ENCODE measurements around the gene BCL3. TPM values are rescaled to one million over a fixed set of nuclear protein-coding genes. Genes with fewer than 3 reads are reported as not detected.

Gene BCL3
- total RNA-seq, 1 experiment from 2014 or later, result 37.9 TPM

DNA sequence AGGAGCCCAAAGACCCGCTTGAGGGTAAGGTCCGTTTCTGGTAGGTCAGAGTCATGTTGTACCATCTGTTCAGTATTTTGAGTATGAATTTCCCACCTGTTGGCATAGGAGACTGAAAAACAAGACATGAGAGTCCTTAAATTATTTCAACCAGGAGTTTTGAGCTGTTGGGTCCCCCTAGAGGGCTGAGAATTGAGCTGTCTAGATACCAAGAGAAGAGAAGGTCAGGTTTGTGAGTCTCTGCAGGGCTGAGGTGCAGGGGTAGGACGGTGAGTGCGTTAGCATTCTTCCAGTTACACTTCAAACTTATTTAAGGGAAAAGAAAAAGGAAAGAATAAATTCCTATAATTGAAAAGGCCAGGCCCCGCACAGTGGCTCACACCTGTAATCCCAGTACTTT is 34.2 kb downstream of the BCL3 start:
- Histone ChIP-seq H3K36me3 (ENCODE audit: control insufficient read depth in 1 of 2, insufficient read depth in 2 of 2, low read length in 2 of 2) (peaks cover 9 to 18% of the 10 kb centered on the region in 2 experiments; a peak in 2 of 4 replicates), H3K27ac (ENCODE audit: low read depth, low read length) (peak overlapping the region; percentile 1; the same call in 1 of the 2 replicates), H2AFZ (ENCODE audit: low read depth, low read length, poor library complexity, severe bottlenecking) (no peak overlapping the region), H3K4me3 (replicated peaks in 1 of 2; ENCODE audit: low read depth in 1 of 2, low read length in 2 of 2) (no peak overlapping the region), H3K4me2 (ENCODE audit: low read length) (no peak overlapping the region), H3K9ac (ENCODE audit: low read length) (no peak overlapping the region), H3K9me3 (ENCODE audit: control insufficient read depth in 1 of 2, insufficient read depth in 1 of 2, low read depth in 1 of 2, low read length in 2 of 2) (no peaks in the 10 kb centered on the region), H3K9me2 (ENCODE audit: insufficient read depth) (no peaks in the 10 kb centered on the region), H4K20me1 (ENCODE audit: insufficient read depth) (no peaks in the 10 kb centered on the region), H3K79me2 (ENCODE audit: insufficient read depth, low read length) (peaks cover 39% of the 10 kb centered on the region), H3K4me1 (ENCODE audit: control insufficient read depth in 1 of 2, insufficient read depth in 2 of 2, low read length in 2 of 2) (peaks cover 7 to 21% of the 10 kb centered on the region in 2 experiments), H3K27me3 (ENCODE audit: insufficient read depth, low read length) (no peaks in the 10 kb centered on the region)
- CTCF ChIA-PET, result interaction anchor here (1.0 to 1.6 kb wide), 4 partner anchors 10 to 212 kb away, joined by 3 to 5 read pairs (median 4); no protein-coding TSS in a partner anchor
- intact Hi-C loops (cut with micrococcal nuclease), result no loop called here
- RAD21 ChIA-PET (ENCODE audit: low non-redundant PET in 1 of 2, low total read pairs in 2 of 2, uncharacterized antibody in 2 of 2, unreplicated experiment in 2 of 2), result no interaction called here
- DNase-seq (ENCODE audit: low read depth, low spot score), result no peak
- no peak for ATAC-seq
- TF ChIP-seq, protein P1, sequence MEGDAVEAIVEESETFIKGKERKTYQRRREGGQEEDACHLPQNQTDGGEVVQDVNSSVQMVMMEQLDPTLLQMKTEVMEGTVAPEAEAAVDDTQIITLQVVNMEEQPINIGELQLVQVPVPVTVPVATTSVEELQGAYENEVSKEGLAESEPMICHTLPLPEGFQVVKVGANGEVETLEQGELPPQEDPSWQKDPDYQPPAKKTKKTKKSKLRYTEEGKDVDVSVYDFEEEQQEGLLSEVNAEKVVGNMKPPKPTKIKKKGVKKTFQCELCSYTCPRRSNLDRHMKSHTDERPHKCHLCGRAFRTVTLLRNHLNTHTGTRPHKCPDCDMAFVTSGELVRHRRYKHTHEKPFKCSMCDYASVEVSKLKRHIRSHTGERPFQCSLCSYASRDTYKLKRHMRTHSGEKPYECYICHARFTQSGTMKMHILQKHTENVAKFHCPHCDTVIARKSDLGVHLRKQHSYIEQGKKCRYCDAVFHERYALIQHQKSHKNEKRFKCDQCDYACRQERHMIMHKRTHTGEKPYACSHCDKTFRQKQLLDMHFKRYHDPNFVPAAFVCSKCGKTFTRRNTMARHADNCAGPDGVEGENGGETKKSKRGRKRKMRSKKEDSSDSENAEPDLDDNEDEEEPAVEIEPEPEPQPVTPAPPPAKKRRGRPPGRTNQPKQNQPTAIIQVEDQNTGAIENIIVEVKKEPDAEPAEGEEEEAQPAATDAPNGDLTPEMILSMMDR (IDR thresholded peaks at IDR 0.05 in 2 of 3, conservative IDR thresholded peaks at IDR 0.05 in 1 of 3; ENCODE audit: borderline replicate concordance in 1 of 3, insufficient read depth in 1 of 3, low read depth in 2 of 3, low read length in 2 of 3), result 0 out of 6 replicates have a peak, but pooled peaks of 2 of the 3 experiments have one; percentile 17 to 19
- TF ChIP-seq FOSL1 (IDR thresholded peaks at IDR 0.05; ENCODE audit: low read depth) (no peak), EZH2phosphoT487 (IDR thresholded peaks at IDR 0.05; ENCODE audit: borderline replicate concordance) (no peak), YY1 (IDR thresholded peaks at IDR 0.05; ENCODE audit: extremely low read depth, insufficient replicate concordance, low read depth, low read length) (no peak)
- TF ChIP-seq, protein P2, sequence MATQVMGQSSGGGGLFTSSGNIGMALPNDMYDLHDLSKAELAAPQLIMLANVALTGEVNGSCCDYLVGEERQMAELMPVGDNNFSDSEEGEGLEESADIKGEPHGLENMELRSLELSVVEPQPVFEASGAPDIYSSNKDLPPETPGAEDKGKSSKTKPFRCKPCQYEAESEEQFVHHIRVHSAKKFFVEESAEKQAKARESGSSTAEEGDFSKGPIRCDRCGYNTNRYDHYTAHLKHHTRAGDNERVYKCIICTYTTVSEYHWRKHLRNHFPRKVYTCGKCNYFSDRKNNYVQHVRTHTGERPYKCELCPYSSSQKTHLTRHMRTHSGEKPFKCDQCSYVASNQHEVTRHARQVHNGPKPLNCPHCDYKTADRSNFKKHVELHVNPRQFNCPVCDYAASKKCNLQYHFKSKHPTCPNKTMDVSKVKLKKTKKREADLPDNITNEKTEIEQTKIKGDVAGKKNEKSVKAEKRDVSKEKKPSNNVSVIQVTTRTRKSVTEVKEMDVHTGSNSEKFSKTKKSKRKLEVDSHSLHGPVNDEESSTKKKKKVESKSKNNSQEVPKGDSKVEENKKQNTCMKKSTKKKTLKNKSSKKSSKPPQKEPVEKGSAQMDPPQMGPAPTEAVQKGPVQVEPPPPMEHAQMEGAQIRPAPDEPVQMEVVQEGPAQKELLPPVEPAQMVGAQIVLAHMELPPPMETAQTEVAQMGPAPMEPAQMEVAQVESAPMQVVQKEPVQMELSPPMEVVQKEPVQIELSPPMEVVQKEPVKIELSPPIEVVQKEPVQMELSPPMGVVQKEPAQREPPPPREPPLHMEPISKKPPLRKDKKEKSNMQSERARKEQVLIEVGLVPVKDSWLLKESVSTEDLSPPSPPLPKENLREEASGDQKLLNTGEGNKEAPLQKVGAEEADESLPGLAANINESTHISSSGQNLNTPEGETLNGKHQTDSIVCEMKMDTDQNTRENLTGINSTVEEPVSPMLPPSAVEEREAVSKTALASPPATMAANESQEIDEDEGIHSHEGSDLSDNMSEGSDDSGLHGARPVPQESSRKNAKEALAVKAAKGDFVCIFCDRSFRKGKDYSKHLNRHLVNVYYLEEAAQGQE (IDR thresholded peaks at IDR 0.05; ENCODE audit: low read depth), result no peak
- TF ChIP-seq, protein P3, sequence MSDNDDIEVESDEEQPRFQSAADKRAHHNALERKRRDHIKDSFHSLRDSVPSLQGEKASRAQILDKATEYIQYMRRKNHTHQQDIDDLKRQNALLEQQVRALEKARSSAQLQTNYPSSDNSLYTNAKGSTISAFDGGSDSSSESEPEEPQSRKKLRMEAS (IDR thresholded peaks at IDR 0.05), result no peak
- BruUV-seq (replicated peaks), result no TSS peak
- POLR2A ChIA-PET, result no interaction called here
